NOMO-1 treated with DMSO at 0.1 percent for 48 hours (cell line): ENCODE data around the gene EN2.

Source experiments
- DNase-seq: peaks from one replicate; lab custom pipeline; 2025; ENCODE audit not compliant: unreplicated experiment; lab: John Stamatoyannopoulos, UW

Gene EN2

DNA sequence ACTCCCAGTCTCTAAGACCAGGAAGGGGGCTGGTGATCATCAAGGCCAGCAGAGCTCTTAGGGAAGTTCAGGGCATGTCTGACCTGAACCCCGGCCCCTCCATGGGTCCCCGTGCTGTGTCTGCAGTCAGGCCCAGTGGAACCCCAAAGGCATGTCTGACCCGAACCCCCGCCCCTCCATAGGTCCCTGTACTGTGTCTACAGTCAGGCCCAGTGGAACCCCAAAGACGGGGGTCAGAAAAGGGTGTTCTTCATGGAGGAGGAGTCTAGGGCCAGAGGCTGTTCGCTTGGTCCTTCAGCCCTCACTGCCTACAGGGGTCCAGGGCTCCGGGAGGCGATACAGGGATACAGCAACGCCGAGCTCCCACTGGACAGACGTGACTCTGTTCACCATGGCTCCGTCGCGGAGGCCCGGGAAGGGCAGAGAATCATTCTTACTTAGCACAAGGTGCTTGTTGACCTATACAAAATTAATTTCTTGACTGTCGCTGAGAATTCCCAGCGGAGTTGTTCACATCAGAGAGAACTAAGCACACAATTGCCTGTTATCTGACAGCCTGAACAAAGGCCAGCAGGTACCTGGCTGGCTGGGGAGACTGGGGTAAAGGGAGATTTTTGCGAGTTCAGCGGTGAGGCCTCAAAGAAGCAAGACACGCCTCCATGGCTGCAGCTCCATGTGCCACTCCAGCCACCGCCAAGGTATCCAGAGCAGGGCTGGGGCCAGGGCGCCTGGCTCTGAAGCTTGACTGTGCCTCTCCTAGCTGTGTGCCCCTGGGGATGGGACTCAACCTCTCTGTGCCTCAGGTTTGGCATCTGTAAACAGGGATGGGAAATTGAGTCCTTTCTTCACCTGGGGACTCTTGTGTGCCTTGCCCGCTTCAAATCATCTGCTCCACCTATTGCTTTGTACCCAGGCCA lies 26.8 kb downstream of the EN2 start:
- DNase-seq = no peak

DNA sequence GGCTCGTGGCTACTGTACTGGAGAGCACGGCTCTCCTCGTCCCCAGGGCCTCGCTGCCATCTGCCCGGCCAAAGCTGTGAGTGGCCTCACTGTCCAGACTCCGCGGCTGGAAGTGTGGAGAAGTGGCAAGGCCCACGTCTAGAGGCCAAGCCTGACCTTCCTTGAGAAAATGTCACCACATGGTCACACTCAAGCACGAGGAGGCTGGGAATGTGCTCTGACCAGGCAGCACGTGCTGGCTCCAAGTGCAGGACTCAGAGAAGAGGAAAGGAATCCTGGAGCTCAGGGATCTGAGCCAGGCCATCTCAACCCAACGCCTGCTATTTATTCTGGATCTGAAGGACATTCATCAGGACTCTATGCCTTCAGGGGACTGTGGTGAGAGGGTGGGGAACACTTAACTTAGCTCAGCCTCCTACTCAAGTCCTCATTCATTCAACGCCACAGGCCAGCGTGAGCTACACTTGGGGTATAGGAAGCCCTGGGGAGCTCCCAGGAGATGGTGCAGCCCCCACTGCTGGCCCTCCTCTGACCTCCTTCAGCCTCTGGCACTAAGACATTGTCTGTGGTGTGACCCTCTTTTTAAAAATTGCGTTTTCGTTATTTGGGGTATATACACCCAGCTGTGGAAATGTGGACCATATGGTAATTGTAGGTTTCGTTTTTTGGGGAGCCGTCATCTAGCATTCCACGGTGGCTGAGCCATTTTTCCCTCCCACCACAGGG lies 29.0 kb downstream of the EN2 start:
- DNase-seq = no peak

- no peak for DNase-seq
Observed at GRCh38 chr7:155487509-155488482, 29.9 kb downstream of the EN2 start.

DNA sequence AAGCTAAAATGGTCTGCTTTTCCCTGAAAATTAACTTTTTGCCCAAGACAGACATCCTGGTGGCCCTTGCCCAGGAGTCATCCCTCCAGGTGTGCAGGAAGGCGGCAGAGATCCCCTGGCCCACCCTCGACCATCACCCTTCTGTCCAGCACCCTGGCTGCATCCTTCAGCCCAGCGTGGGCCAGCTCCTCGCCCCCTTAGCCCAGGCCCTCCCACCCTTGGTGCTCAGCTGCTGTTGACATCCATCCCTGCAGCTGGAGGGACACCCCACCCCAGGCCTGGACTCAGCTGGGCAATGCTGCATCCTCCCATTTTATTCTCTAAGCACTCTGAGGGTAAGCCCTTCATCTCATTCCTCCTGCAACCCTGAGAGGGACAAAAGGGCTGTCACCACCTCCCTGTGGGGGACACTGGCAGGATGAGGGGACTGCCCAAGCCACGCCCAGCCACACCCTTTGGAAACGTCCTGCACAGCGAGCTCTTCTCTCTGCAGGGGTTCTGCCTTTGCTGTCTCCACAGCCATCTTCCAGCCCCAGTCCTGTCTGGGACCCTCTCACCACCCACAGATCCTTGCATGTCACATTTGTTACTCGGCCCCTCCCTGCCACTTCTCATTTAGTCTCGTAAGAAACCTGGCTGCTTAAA lies 30.7 kb downstream of the EN2 start:
- DNase-seq = no peak

DNA sequence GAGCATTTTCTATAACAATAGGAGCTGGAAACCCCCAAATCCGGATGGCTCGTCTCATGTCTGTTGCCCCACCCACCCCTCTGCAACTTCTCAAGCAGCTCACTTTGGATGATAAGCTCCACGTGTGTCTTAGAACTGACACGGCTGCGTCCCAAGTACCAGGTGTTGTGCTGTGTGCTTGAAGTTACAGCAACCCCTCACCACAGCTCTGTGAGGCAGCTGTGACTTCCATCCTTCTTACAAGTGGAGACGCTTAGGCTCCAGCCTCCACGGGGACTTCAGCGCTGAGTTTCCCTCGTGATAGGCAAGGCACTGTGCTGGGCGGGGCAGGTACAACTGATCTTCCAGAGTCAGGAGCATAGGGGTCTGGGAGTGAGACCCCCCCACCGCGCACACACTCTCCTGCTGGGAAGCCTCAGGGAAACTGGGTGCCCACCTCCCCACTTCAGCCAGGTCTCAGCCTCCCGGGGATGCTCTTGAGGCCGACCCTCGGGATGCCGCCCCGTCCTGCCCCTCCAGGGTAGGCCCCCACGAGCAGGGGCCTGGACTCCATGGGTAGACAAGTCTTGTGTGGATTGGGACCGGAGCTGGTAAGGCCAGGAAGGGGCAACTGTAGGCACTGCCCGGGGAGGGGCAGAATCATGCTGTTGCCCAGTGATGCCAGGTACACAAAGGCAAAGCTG lies 31.4 kb downstream of the EN2 start:
- DNase-seq = no peak

DNA sequence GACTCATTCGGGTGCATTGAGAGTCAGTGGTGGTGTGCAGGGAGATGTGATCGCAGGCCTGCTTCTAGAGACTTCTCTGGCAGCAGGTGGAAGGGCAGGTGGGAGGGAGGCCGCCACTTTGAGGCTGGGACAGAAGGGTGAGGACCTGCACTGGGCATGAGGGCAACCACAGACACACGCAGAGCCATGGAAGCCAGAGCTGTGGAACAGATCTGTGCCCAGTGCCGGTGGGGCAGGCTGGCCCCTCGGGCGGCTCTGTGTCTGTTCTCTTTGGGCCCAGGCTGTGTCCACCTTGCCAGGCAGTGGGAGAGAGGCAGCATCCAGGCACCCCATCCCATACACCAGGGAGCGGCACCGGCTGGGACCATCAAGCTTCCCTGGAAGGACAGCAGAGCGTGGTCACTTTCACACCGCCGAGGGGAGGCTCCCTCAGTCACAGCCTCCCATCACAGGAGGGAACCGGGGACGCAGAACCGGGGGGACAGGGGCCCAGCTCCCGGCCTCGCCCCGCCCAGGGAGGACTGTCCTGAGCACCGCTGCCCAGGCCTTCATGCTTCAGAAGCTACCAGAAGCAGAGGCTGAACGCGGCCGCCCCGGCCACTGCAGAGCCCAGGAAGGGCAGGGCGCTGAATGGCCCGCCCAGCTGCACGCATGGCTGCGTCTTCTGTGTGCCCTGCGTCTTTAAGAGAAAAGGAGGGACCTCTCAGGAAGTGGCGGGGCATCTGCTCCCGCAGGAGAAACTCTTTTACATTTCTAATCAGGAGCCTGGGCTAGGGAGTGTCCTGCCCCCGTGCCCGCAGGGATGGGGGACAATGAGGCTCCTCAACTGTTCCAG lies 32.1 kb downstream of the EN2 start:
- no peak for DNase-seq

DNA sequence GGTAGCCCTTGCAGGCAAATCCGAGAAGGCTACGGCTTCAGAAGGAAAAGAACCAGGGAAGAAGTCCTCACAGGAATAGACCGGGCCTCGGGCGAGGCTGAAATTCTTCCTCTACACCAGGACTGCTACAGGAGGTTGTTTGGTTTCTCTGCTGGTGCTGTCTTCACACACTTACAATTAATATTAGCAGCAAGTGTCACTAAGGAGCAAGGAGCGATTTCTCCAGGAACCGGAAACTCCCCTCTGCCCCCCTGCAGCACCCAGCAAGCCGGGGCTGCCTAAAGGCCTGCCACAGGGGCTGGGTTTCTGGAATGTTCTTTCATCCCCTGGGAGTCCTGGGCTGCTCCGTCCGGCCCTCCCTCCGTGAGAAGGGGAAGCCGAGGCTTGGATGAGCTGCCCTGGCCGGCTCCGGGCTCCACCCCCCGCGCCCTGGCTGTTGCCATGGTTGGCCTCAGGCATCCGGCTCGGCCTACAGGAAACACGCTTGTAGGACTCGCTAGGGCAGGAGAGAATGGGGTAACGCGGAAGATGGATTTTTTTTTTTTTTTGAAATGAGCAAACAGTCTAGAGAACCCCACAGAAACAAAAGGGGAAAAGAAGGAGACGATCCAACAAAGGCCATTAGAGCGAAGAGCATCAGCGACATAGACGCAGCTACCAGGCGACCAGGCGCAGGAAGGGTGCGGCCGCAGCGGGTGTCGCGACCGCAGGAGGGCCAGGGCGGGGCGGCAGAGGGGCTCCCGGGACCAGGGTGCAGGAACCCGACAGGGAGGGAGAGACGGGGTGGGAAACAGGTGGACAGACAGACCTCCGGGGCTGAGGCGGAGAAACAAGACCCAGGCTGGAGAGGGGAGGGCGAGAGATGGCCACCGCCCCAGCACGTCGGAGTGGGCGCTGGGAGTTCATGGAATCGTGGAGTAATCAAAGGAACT lies 33.0 kb downstream of the EN2 start:
- DNase-seq = no peak

GRCh38 chr7:155491812-155492211 lies 33.9 kb downstream of the EN2 start:
- no peak for DNase-seq

DNA sequence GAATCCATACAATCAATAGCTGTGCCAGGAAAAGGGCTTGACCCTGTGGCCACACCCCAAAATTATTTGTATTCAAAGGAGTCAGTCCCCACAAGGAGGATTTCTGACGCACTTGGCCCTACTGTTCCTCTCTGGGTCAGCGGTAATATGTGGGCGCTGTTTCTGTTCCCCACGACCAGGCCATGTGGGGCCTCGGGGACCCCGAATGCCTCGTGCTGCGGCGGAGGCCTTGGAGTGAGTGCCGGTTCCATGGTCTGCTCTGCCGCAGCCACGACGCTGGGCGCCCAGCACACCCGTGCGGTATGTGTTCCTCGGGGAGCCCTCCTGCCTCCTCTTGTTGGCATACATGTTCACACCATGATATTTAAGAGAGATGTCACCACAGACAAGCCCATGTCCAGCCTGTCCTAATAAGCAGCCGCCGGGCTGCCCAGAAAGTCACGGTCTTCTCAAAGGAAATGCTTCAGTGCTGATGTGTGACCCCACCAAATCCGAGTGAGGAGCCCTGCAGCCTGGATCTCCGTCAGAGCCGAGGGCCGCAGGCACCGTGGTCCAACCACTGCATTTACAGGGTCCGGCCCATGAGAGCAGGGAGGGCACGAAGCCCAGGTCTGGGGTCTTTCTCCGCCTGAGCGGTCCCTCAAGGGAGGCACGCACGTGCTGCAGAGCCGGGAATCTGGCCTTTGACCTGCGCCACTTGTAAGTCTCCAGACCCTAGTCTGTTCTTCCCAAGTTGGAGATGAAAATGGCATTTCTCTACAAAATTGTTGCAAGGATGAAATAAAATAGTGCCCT lies 36.0 kb downstream of the EN2 start:
- DNase-seq = no peak

GRCh38 chr7:155494551-155494950 lies 36.6 kb downstream of the EN2 start:
- no peak for DNase-seq

GRCh38 chr7:155495440-155496248 lies 37.7 kb downstream of the EN2 start:
- no peak for DNase-seq

GRCh38 chr7:155496267-155497005 lies 38.5 kb downstream of the EN2 start:
- DNase-seq = no peak

GRCh38 chr7:155497149-155497901 lies 39.4 kb downstream of the EN2 start:
- no peak for DNase-seq

- no peak for DNase-seq
Observed at GRCh38 chr7:155505422-155505793, 47.5 kb downstream of the EN2 start.

GRCh38 chr7:155506854-155507337 lies 49.0 kb downstream of the EN2 start:
- DNase-seq = peak; percentile 1
